ENCODE results near the gene SERPINE3.

Gene SERPINE3

GRCh38 chr13:51364404-51365008, 25.0 kb downstream of the SERPINE3 start:
- no peak for DNase-seq (ENCODE audit: low read depth)

- no peak for DNase-seq (ENCODE audit: low read depth)
These were observed 30.6 kb downstream of the SERPINE3 start for GRCh38 chr13:51370116-51370515.

- no peak for DNase-seq (ENCODE audit: low read depth)
These were observed 31.3 kb downstream of the SERPINE3 start for GRCh38 chr13:51370811-51371210.

GRCh38 chr13:51371768-51372399, 32.4 kb downstream of the SERPINE3 start:
- no peak for DNase-seq (ENCODE audit: low read depth)

- DNase-seq (ENCODE audit: low read depth): no peak
These were observed 34.0 kb downstream of the SERPINE3 start for GRCh38 chr13:51373451-51373850.

GRCh38 chr13:51380269-51380668, 40.8 kb downstream of the SERPINE3 start:
- no peak for DNase-seq (ENCODE audit: low read depth)

GRCh38 chr13:51385114-51385513, 45.6 kb downstream of the SERPINE3 start:
- no peak for DNase-seq (ENCODE audit: low read depth)

GRCh38 chr13:51394724-51395123, 55.2 kb downstream of the SERPINE3 start:
- DNase-seq (ENCODE audit: low read depth): no peak

- DNase-seq (ENCODE audit: low read depth): no peak
These were observed 56.9 kb downstream of the SERPINE3 start for GRCh38 chr13:51396352-51396751.

GRCh38 chr13:51397262-51397941, 57.9 kb downstream of the SERPINE3 start:
- DNase-seq (ENCODE audit: low read depth): no peak

GRCh38 chr13:51405176-51405575, 65.7 kb downstream of the SERPINE3 start:
- no peak for DNase-seq (ENCODE audit: low read depth)

- DNase-seq (ENCODE audit: low read depth): no peak
These were observed 72.9 kb downstream of the SERPINE3 start for GRCh38 chr13:51412431-51412830.
